Activated B cell treated with CpG ODN at 0.5 μM for 24 hours (primary cell): ENCODE data around the gene METTL25. TPM values are rescaled to one million over a fixed set of nuclear protein-coding genes. Genes with fewer than 3 reads are reported as not detected.
A peak's percentile ranks its signal among the peaks of the same experiment; 100 is the strongest.

Experiments
- ATAC-seq: fragments of 200-7000 bp; cut with Tn5 transposase; one replicate; pipeline ENCODE4 v1.10.0; 2021; ENCODE audit warnings: low read depth, mild to moderate bottlenecking, moderate library complexity
- CTCF ChIA-PET: fragments of 350-600 bp; sonication (Branson Sonifier 250); formaldehyde crosslinking; loops from one replicate; lab custom pipeline; 2021; ENCODE audit warnings: antibody characterized with exemption; lab: Charles Lee
- POLR2A ChIA-PET: fragments of 350-600 bp; sonication (Branson Sonifier 250); formaldehyde crosslinking; loops from one replicate; lab custom pipeline; 2021; ENCODE audit warnings: antibody characterized with exemption; lab: Charles Lee
- DNase-seq: peaks from one replicate; pipeline ENCODE4 v3.0.0; 2022
- H3K27ac Mint-ChIP-seq: one replicate; pipeline ENCODE4 v1.8.0; 2020; ENCODE audit warnings: mixed read lengths
- H3K27me3 Mint-ChIP-seq: one replicate; pipeline ENCODE4 v1.8.0; 2021; ENCODE audit warnings: mixed read lengths
- H3K36me3 Mint-ChIP-seq: one replicate; pipeline ENCODE4 v1.8.0; 2021; ENCODE audit warnings: low read depth, mixed read lengths
- H3K4me1 Mint-ChIP-seq: one replicate; pipeline ENCODE4 v1.8.0; 2021; ENCODE audit warnings: mixed read lengths
- H3K4me3 Mint-ChIP-seq: one replicate; pipeline ENCODE4 v1.8.0; 2020; ENCODE audit warnings: mild to moderate bottlenecking, mixed read lengths
- H3K9me3 Mint-ChIP-seq: one replicate; pipeline ENCODE4 v1.8.0; 2020; ENCODE audit warnings: mixed read lengths
- intact Hi-C: fragments of 100-400 bp; cut with micrococcal nuclease; formaldehyde crosslinking; loops from one replicate; pipeline ENCODE4 v1.15.1; 2024
- total RNA-seq: library from RNA; stranded (reverse); gene quantifications from 2 replicates; pipeline ENCODE4 v1.2.3, GENCODE V29; 2022
- TF ChIP-seq, protein P1 (sequence below): fragments of 200-600 bp; IDR thresholded peaks from one replicate; pipeline ENCODE4 v1.8.0; 2022; ENCODE audit warnings: antibody characterized with exemption, mild to moderate bottlenecking

The METTL25 gene, protein sequence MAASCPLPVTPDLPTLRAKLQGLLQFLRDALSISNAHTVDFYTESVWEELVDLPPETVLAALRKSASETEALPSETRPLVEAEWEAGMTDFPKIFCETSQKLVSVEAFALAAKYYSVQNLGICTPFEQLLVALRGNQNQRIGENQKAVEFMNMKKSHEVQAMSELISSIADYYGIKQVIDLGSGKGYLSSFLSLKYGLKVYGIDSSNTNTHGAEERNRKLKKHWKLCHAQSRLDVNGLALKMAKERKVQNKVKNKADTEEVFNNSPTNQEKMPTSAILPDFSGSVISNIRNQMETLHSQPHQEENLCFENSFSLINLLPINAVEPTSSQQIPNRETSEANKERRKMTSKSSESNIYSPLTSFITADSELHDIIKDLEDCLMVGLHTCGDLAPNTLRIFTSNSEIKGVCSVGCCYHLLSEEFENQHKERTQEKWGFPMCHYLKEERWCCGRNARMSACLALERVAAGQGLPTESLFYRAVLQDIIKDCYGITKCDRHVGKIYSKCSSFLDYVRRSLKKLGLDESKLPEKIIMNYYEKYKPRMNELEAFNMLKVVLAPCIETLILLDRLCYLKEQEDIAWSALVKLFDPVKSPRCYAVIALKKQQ
- total RNA-seq, result 14.0 and 17.1 TPM in 2 replicates

DNA sequence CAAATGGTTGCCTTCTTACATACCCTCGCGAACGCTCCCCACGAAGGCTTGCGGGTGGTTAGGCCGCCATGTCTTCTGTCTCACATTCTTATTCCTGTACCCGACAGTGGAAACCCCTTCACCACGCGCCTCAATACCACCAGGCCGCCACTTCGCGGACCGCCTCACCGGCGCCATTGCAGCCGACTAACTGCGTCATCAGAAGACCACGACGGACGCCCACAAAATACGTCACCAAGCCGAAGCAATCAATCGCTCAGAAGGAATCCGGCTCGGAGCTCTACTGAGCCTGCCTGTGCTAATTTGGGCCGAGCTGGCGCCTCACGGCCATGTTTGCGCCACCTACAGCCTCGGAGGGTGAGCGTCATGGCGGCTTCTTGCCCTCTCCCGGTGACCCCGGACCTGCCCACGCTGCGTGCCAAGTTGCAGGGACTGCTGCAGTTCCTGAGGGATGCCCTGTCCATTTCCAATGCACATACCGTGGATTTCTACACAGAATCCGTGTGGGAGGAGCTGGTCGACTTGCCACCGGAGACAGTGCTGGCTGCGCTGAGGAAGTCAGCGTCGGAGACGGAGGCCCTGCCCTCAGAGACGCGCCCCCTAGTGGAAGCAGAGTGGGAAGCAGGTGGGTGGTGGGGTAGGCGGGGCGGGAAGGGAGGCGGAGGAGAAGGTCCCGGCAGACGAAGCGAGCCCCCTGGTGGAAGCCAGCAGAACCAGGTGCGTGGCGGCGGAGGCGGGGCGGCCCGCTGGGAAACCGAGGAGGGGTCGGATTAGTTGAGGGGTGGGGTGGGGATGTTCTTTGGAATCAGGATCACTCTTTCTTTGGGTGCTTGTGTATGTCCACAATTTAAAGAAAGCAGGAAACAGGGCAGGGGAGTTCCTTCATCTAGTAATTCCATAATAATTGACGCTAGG, at the start of gene METTL25, which contains the start of gene CCDC59:
Gene METTL25 (plus strand): TSS at position 330 of the 915 bp plus-strand sequence. CDS start 37 bp downstream, at position 367.
Gene CCDC59 (minus strand): TSS at position 188 of the 915 bp plus-strand sequence. CDS start 11 bp downstream, at position 177.
- Mint-ChIP-seq H3K36me3 (peaks cover 53% of the 10 kb centered on the region), H3K9me3 (no peaks in the 10 kb centered on the region), H3K27ac (peak within 1 kb of the TSS; percentile 97), H3K4me1 (peaks cover 63% of the 10 kb centered on the region), H3K4me3 (peak within 1 kb of the TSS; percentile 98), H3K27me3 (no peaks in the 10 kb centered on the region)
- intact Hi-C loops, result loop anchor here (1.0 kb wide), 1 partner anchor 328 kb away; the partner anchor contains the start of gene TMTC2
- ATAC-seq (peak; percentile 90), DNase-seq (peak; percentile 90)
- ChIA-PET POLR2A (interaction anchor here (1.0 to 1.9 kb wide), 3 partner anchors 13 to 328 kb away, joined by 3 to 24 read pairs (median 3); partner anchors contain the start of gene TMTC2), CTCF (interaction anchor here (0.8 to 1.2 kb wide), 5 partner anchors 10 to 328 kb away, joined by 3 to 4 read pairs (median 3); no protein-coding TSS in a partner anchor)
- TF ChIP-seq, protein P1, sequence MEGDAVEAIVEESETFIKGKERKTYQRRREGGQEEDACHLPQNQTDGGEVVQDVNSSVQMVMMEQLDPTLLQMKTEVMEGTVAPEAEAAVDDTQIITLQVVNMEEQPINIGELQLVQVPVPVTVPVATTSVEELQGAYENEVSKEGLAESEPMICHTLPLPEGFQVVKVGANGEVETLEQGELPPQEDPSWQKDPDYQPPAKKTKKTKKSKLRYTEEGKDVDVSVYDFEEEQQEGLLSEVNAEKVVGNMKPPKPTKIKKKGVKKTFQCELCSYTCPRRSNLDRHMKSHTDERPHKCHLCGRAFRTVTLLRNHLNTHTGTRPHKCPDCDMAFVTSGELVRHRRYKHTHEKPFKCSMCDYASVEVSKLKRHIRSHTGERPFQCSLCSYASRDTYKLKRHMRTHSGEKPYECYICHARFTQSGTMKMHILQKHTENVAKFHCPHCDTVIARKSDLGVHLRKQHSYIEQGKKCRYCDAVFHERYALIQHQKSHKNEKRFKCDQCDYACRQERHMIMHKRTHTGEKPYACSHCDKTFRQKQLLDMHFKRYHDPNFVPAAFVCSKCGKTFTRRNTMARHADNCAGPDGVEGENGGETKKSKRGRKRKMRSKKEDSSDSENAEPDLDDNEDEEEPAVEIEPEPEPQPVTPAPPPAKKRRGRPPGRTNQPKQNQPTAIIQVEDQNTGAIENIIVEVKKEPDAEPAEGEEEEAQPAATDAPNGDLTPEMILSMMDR, result peak; percentile 55

DNA sequence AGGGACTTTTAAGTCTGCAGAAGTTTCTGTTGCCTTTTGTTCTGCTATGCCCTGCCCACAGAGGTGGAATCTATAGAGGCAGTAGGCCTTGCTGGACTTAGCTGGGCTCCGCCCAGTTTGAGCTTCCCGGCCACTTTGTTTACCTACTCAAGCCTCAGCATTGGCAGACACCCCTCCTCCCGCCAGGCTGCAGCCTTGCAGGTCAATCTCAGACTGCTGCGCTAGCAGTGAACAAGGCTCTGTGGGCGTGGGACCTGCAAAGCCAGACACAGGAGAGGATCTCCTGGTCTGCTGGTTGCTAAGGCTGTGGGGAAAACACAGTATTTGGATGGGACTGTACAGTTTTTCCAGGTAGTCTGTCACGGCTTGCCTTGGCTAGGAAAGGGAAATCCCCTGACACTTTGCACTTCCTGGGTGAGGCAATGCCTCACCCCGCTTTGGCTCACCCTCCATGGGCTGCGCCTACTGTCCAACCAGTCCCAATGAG, 43.9 kb upstream of the METTL25 start:
- Mint-ChIP-seq H3K4me1 (no peaks in the 10 kb centered on the region), H3K9me3 (peaks cover 3% of the 10 kb centered on the region), H3K36me3 (no peaks in the 10 kb centered on the region), H3K27ac (no peak overlapping the region), H3K4me3 (no peak overlapping the region), H3K27me3 (no peaks in the 10 kb centered on the region)
- intact Hi-C loops, result no loop called here
- TF ChIP-seq, protein P1, result no peak
- CTCF ChIA-PET, result no interaction called here
- ATAC-seq (no peak), DNase-seq (no peak)
- POLR2A ChIA-PET, result no interaction called here

DNA sequence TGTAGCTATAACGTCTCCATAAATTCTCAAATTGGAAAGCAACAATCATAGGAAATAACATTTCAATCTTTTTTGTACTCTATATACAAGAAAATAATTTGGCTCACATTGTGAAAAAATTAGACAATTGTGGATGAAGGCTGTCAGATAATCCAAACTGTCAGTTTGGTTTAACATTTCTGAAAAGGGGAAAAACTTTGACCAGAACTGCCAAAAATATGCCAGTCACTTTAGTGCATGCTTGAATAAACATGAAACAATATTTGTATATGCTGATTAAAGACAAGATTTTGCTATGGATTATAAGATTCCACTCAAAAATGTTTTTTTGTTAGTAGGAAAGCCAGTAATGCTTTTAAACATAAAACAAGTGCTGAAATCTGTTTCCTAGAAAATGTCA, 39.1 kb upstream of the METTL25 start:
- intact Hi-C loops, result no loop called here
- no peaks in the 10 kb centered on the region for H3K4me1 Mint-ChIP-seq
- no peaks in the 10 kb centered on the region for H3K9me3 Mint-ChIP-seq
- TF ChIP-seq, protein P1, result no peak
- CTCF ChIA-PET, result no interaction called here
- no peak overlapping the region for H3K27ac Mint-ChIP-seq
- no peaks in the 10 kb centered on the region for H3K27me3 Mint-ChIP-seq
- no peaks in the 10 kb centered on the region for H3K36me3 Mint-ChIP-seq
- H3K4me3 Mint-ChIP-seq, result no peak overlapping the region
- POLR2A ChIA-PET, result no interaction called here
- no peak for DNase-seq
- no peak for ATAC-seq

DNA sequence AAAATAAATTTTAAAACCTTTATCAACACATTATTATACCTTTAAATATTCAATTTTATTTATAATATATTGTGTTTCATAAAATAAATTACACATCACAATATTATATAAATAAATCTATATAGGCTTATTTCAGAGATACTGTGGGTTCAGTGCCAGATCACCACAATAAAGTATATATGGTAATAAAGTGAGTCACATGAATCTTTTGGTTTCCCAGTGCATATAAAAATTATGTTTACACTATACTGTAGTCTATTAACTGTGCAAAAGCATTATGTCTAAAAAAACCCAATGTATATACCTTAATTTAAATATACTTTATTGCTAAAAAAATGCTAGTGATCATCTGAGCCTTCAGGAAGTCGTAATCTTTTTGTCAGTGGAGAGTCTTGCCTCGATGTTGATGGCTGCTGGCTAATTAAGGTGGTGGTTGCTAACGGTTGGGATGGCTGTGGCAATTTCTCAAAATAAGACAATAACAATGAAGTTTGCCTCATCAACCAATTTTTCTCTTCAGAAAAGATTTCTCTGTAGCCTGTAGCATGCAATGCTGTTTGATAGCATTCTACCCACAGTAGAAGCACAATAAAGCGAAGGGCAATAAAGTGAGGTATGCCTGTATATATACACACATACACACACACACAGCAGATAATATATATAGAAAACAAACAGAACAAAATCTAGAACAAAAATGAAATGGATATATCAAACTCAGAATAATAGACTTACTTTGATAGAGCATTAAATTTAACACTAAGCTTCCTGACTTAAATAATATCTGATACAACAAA, 32.6 kb upstream of the METTL25 start:
- POLR2A ChIA-PET, result no interaction called here
- Mint-ChIP-seq H3K27me3 (no peaks in the 10 kb centered on the region), H3K27ac (no peak overlapping the region), H3K36me3 (no peaks in the 10 kb centered on the region), H3K4me1 (no peaks in the 10 kb centered on the region), H3K4me3 (no peak overlapping the region), H3K9me3 (no peaks in the 10 kb centered on the region)
- CTCF ChIA-PET, result no interaction called here
- DNase-seq, result no peak
- TF ChIP-seq, protein P1, result no peak
- intact Hi-C loops, result loop anchor here (10.0 kb wide), 1 partner anchor 1911 kb away; no protein-coding TSS in a partner anchor
- ATAC-seq, result no peak
